Activated CD8-positive, alpha-beta memory T cell treated with anti-CD3 and anti-CD28 coated beads, Interleukin-2, amount 50 U/mL, for 24 hours (primary cell): ENCODE results near the gene GP9.

Source experiments
- DNase-seq: peaks from one replicate; pipeline ENCODE4 v3.0.0-alpha.2; 2020; ENCODE audit errors: extremely low read depth

The GP9 gene

GRCh38 chr3:129028866-129029265 is 31.7 kb upstream of the GP9 start:
- no peak for DNase-seq

- DNase-seq: no peak
Observed at GRCh38 chr3:129030611-129031010, 30.0 kb upstream of the GP9 start.

GRCh38 chr3:129031476-129032215 is 28.9 kb upstream of the GP9 start:
- no peak for DNase-seq

GRCh38 chr3:129032716-129033115 is 27.9 kb upstream of the GP9 start:
- no peak for DNase-seq

GRCh38 chr3:129033151-129033550 is 27.4 kb upstream of the GP9 start:
- no peak for DNase-seq

GRCh38 chr3:129033633-129034321 is 26.8 kb upstream of the GP9 start:
- no peak for DNase-seq

GRCh38 chr3:129034642-129035041 is 25.9 kb upstream of the GP9 start:
- DNase-seq: no peak

GRCh38 chr3:129035360-129036221 is 25.0 kb upstream of the GP9 start:
- no peak for DNase-seq

GRCh38 chr3:129036222-129037092 is 24.1 kb upstream of the GP9 start:
- DNase-seq: no peak

- no peak for DNase-seq
Observed at GRCh38 chr3:129037093-129037419, 23.5 kb upstream of the GP9 start.

- no peak for DNase-seq
Observed at GRCh38 chr3:129038121-129038855, 22.3 kb upstream of the GP9 start.

- DNase-seq: no peak
Observed at GRCh38 chr3:129039271-129040038, 21.1 kb upstream of the GP9 start.

GRCh38 chr3:129040039-129040336 is 20.6 kb upstream of the GP9 start:
- DNase-seq: no peak

GRCh38 chr3:129040579-129041300 is 19.8 kb upstream of the GP9 start:
- DNase-seq: no peak

GRCh38 chr3:129045675-129046036 is 14.9 kb upstream of the GP9 start:
- no peak for DNase-seq

GRCh38 chr3:129046037-129046731 is 14.4 kb upstream of the GP9 start:
- DNase-seq: no peak

- no peak for DNase-seq
Observed at GRCh38 chr3:129046732-129047552, 13.6 kb upstream of the GP9 start.

- no peak for DNase-seq
Observed at GRCh38 chr3:129047553-129047839, 13.1 kb upstream of the GP9 start.
